OCI-LY3 (cell line): ENCODE measurements around the gene DCTN4.

Experiments
- EZH2phosphoT487 ChIP-seq: fragments of 200-600 bp; shearing (Covaris generic); IDR thresholded peaks from 2 replicates; pipeline ENCODE4 v1.6.1; 2018; ENCODE audit warnings: antibody characterized with exemption, mixed run types, low read depth
- TF ChIP-seq, protein P1 (sequence below): fragments of 200-600, 300-600 bp; sonication (generic); IDR thresholded peaks from 2 replicates; pipeline ENCODE4 v1.5.1; 2014; ENCODE audit warnings: antibody characterized with exemption, low read length, low read depth

GRCh38 chr5:150753863-150754262, 5.0 kb downstream of the DCTN4 start:
- TF ChIP-seq, protein P1, sequence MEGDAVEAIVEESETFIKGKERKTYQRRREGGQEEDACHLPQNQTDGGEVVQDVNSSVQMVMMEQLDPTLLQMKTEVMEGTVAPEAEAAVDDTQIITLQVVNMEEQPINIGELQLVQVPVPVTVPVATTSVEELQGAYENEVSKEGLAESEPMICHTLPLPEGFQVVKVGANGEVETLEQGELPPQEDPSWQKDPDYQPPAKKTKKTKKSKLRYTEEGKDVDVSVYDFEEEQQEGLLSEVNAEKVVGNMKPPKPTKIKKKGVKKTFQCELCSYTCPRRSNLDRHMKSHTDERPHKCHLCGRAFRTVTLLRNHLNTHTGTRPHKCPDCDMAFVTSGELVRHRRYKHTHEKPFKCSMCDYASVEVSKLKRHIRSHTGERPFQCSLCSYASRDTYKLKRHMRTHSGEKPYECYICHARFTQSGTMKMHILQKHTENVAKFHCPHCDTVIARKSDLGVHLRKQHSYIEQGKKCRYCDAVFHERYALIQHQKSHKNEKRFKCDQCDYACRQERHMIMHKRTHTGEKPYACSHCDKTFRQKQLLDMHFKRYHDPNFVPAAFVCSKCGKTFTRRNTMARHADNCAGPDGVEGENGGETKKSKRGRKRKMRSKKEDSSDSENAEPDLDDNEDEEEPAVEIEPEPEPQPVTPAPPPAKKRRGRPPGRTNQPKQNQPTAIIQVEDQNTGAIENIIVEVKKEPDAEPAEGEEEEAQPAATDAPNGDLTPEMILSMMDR, result no peak
- TF ChIP-seq EZH2phosphoT487, result no peak
